NCI-H2196 (cell line): ENCODE data around the gene DIS3L.
"Not testable (repeated sequence)": the region's sequence is repeated elsewhere in the genome, so short reads cannot be mapped to it uniquely, and the experiment has no call there.

Experiments
- DNase-seq: peaks from one replicate; lab custom pipeline; 2025; ENCODE audit not compliant: unreplicated experiment; lab: John Stamatoyannopoulos, UW

The DIS3L gene

DNA sequence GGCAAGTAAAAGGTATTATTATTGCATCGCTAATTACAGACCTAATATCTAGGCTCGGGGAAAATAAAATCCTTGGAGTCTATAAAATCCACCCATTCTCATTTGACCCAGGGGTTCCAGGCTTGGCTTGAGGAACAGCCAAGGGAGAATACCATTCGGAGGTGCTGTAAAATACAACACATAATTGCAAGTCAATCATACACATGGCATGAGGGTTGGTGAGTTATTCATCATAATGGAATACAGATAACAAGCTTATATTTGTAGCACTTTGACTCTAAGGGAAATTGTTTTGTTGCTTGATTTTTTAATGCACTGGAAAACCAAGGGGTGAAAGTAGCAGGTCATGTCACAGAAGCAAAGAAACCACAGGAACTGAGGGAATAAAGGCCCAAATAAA is 16.8 kb upstream of the DIS3L start:
- no peak for DNase-seq

DNA sequence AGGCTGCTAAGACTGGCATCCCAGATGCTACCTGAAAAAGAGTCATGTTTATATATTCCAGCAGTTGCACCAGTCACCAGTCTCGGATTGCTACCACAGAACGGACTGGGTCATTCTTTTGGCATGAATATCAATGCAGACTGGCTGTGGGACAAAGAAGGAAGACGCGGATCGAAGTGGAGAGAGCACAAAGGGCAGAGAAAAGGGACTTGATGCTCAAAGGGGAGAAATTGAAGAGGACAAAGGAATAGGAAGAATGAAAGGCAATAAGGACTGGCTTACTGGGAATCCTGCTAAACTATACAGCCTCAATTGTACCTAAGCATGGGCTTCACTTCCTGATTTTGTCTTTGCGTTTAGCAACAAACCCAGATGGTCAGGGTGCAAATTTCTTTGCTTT is 15.3 kb upstream of the DIS3L start:
- no peak for DNase-seq

DNA sequence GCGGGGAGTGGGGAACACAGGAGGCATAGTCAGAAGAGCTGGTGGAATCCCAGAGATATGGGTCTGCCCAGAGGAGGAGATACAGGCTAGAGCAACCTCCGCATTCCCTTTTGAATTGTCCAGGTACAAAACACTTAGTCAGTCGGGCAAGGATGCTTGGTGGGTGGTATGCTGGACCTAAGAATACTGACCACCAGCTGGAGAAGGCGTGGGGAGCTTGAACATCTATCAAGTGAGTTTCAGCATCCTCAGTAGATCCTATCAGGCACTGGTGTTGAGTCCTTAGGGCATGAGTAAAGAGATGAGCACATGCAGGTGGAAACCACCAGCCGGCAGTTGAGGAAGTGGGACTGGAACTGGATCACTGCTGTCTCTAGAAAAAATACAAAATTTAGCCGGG is 14.7 kb upstream of the DIS3L start:
- DNase-seq = no peak

DNA sequence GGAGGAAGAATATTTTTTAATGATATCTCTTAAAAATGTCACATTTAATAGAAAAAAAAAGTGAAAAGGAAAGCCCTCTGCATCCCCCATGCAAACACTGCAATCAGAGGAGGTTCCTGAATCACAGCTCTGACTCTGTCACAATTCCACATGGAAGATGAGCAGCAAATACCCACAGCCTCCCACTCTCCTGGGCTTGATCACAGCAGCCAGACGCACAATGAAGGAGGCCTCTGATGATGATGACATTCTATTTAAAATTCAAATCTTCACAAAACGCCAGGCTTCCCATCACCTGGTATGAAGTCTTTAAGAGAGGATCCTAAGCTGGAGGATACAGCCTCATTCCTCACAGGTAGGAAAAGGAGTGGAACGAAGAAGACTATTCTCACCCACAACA is 9.1 kb upstream of the DIS3L start:
- no peak for DNase-seq

DNA sequence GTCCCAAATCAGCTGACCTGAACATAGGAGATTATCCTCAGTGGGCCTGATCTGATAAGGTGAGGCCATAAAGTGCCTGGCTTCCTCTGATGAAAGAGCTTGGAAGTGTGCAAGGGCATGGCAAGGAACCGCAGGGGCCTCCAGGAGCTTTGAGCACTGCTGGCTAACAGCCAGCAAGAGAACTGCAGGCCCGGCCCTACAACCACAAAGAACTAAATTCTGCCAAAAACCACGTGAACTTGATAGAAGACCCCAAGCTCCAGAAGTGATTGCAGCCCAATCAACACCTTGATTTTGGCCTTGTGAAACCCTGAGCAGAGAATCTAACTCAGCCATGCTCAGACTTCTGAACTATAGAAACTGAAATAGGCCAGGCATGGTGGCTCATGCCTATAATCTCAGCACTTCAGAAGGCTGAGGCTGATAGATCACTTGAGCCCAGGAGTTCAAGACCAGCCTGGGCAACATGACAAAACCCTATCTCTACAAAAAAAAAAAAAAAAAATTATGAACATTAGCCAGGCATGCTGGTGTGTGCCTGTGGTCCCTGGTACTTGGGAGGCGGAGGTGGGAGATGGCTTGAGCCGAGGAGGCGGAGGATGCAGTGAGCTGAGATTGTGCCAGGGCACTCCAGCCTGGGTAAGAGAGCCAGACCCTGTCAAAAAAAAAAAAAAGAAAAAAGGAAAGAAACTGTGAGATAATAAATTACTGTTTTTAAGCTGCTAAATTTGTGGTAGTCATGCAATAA is 7.7 kb upstream of the DIS3L start:
- DNase-seq = no peak

DNA sequence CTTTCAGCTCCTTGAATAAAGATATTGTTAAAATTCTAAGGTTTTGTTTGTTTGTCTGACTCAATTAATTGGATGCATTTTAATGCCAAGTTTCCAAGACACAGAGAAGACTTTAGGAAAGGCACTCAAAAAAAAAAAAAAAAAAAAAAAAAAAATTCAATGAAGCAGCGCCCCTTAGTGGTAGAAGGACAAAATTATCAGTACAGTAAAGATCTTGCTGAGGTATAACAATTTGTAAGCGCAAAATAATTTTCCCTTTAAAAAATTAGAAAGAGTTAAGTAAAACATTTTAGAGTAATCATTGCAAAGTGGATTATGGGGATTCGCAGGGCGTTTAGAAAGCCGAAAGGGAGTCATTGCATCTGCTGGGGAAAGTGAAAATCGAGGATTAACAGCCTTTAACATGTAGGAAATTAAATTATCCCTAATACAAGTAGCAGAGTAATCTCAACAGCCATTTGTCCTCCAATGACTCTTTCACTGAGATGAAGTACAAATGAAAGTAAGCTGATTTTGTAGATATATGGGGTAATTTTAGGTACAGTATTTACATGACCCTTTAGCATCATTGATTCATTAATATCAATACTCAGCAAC is 5.8 kb upstream of the DIS3L start:
- DNase-seq = peak; percentile 11

DNA sequence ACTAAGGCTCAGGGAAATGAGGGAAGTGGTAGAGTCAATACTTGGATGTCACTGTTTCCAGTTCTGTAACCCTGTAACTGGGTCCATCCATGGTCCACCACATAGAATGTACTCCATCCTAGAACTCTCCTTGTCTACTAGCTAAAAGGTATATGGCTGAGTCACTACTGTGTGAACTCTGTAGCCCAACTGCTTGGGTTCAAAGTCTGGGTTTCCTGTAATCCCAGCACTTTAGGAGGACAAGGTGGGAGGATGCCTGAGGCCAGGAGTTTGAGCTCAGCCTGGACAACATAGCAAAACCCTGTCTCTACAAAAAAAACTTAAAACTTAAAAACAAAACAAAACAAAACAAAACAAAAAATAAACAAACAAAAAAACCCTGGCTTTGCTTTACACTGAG is 5.3 kb upstream of the DIS3L start:
- no peak for DNase-seq

DNA sequence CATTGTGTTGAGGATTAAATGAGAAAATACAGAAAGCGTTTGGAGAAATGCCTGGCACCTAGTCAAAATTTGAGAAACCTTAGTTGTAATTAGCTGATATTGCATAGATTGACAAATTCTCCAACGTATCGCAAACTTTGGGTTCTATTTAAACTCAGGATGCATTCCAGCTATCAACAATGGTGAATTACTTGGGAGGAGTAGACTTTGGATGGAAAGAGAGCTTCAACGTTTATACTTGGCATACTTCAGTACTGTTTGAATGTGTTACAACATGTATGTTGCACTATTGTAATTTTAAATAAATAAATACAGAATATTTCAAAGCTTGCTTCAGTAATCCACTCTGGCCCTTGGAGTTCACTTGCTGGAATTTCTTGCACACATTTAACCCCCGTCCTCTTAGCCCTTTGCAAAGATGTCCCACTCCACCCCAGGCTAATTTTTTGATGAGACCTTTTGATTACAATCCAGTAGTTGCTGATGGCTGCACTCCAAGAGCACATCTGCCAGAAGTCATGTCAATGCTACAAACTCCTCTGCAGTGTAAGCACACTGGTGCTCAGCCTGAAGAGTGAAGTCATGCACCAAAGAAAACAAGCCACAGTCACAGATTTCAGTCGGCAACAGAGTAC is 4.7 kb upstream of the DIS3L start:
- DNase-seq = no peak

DNA sequence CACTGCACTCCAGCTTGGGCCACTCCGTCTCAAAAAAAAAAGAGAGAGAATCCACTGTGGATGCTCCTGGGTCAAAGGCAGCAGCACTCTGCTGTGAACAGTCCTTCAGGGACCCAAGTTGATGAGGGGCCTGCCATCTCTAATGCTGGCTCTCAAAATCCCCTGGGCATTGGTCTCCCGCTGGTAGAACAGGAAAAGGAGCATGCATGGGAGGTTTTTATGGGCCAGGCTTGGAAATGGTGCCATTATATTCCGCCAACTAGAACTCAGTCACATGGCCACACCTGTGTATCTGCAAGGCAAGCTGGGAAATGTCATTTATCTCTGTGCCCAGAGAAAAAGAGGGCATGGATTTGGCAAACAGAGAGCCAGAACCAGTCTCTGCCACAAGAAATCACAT is 3.4 kb upstream of the DIS3L start:
- no peak for DNase-seq

DNA sequence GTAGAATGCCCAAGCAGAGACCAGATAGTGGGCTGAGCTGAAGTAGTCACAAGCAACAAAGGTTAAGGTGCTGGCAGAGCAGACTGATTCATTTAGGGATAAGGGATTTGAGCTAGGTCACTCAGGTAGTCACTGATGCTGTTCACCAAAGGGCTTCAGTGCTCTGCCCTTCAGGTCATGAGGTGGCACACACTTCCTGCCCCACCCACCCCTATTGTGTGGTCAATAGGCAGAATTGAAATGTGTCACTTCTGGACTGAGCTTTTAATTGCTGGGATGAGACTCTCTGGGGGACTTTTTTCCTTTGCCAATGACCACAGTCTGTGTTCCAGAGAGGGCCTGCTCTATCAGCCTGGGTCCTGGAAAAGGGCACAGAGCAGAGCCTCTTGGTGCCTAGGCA is 2.9 kb upstream of the DIS3L start:
- no peak for DNase-seq

DNA sequence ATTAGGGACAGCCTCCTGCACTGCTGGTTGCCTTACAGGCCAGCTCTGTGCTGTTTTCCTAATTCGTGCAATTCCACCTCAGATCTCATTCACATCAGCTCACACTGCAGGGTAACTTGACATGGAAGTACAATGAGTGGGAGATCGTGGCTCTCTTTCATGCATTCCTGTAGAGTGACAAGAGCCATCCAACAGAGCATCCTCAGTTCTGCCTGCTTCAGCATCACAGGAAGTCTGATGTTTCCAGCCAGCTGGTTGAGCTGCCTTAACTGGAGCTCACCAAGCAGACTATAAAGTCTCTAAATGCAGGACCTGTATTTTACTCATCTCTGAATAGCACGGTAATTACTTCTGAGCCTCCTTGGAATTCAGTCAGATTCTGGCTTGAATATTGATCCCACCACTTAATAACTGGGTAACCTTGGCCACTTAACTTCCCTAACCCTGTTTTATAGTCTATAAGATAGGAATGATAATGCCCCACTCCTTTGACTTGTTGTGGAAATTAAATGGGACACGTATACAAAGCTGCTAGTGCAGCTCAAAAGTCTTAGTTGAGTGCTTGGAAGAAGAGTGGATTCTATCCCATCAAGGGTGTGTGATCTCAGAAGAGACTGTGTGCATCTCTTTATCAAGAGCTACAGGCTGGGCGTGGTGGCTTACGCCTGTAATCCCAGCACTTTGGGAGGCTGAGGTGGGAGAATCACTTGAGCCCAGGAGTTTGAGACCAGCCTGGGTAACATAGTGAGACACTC is 1.4 kb upstream of the DIS3L start:
- DNase-seq = no peak

DNA sequence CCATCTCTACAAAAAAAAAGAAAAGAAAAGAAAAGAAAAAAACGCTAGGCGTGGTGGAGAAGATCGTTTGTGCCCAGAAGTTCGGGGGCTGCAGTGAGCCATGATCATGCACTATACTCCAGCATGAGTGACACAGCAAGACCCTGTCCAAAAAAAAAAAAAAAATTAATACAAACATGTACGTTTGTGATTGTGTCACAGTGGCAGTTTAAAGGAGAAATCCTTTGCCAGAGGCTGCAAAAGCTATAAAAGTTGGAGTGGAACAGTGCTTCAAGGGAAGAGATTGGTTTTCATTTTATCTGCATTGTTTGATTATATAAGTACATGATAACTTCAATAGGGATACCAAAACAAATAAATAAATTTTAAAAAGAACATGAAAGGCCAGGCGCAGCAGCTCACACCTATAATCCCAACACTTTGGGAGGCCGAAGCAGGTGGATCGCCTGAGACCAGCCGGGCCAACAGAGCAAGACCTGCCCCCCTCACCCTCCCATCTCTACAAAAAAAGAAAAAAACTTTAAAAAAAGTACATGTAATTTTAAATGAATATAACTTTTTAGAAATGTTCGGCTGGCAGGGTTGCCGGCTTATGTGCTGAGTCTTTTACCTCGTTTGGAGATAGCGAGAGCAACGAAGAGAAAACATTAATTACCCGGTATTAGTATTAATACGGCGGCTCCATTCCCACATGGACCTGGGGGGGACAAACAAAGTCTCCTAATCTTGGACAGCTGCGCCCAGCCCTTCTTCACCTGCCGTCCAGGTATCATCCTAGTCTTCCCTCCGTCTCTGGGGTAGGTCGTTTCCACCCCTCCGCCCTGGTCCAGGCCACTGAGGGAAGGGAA is 573 bp upstream of the DIS3L start:
- DNase-seq = no peak

DNA sequence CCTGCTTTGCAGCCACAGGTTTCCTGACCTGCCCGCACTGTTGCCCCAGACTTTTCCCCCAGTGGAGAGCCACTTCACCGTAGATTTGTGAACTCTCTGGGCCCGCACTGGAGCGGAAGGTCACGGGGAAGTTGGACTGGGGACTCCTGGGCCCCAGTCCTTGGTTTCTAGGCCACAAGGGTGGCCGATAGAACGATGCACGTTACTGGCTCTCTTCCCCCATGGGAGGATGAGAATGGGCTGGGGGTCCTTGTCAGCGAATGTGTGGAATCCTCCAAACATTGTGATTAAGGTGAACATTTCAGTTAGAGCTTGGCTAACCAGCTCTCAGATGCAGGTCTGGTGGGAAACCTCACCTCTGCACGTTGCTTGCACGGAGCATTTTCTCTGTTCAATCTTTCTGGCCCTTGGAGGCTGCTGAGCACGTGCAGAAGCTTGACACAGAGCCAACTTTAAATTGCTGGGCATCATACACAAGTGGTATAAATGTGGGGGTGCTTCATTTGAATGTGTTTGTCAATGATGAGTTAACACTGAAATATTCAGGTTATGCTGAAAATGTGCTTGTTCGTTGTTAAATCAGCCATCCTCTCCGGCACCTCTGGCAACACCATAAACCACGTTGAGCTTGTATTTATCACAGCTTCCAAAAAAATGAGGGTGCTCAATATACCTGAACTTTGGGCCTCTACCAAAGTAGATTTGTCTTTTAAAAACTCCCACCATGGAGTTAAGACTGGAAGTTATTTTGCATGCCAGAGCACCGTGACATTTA is 976 bp downstream of the DIS3L start:
- DNase-seq = peak; percentile 6

DNA sequence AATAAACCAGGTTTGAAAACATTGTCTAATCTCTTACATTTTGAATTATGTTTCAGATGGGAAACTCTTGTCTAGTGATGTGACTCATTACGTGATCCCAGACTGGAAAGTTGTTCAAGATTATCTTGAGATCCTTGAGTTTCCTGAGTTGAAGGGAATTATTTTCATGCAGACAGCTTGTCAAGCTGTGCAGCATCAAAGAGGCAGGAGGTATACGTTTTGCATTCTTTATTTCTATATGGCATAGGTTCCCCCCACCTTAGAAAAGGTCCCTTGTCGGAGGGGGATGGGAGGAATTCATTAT is 1.5 kb downstream of the DIS3L start:
- no peak for DNase-seq

DNA sequence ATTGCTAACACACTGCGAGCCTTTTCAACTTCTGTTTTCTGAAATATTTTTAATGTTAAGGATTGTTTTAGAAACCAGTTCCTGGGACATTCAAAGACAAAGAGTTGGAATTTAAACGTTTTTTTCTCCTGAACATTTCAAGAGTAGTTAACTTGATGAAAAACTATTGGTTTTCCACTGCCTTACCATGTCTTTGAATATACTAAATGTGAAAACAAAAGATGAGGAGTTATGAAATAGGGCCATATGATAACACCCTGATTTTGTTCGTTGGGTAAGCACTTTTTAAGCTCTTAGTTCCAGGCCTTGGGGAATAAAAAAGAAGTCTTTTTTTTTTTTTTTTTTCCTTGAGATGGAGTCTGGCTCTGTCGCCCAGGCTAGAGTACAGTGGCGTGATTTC is 2.8 kb downstream of the DIS3L start:
- no peak for DNase-seq

DNA sequence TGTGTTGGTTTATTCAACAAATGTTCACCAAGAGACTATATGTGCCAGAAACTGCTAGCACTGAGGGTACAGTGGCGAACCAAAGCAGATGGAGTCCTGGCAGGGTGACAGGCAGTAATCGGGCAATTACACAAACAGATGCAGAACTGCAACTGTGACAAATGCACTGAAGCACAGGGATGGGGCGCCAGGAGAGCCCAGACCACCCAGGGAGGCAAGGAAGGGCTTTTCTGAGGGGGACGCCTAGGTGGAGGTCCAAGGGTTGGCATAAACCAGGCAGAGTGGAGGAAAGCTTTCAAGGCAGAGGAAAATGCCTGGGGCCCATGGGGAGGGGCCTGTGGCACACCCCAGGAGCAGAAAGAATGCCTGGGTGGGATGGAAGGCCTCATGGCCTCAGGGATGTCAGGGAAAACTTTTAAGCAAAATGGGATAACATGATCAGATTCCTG is 5.5 kb downstream of the DIS3L start:
- no peak for DNase-seq

DNA sequence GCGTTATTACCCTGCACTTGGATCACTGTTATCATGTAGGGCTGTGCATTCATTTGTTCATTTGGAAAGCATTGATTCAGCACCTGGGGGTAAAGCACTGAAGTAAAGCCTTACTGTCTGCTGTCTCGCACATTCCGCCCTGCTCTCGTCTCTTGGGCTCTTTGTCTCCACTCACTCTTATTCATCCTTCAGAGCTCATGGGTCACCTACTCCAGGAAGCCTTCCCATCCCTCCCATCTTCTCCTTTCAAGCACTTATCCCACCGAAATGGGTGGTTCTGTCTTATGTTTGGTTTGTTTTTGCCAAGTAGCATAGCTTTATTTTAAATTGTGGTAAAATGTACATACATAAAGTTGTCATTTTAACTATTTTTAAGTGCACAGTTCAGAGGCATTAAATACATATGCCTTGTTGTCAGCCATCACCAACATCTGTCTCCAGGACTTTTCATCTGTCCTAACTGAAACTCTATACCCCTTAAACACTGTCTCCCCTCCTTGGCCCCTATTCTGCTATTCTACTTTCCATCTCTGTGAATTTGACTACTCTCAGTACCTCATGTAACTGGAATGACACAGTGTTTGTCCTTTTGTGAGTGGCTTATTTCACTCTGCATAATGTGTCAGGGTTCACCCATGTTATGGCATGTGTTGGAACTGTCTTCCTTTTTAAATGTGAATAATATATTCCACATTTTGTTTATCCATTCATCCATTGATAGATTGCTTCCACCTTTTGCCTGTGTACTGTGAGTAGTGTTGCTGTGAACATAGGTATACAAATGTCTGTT is 9.3 kb downstream of the DIS3L start:
- no peak for DNase-seq

DNA sequence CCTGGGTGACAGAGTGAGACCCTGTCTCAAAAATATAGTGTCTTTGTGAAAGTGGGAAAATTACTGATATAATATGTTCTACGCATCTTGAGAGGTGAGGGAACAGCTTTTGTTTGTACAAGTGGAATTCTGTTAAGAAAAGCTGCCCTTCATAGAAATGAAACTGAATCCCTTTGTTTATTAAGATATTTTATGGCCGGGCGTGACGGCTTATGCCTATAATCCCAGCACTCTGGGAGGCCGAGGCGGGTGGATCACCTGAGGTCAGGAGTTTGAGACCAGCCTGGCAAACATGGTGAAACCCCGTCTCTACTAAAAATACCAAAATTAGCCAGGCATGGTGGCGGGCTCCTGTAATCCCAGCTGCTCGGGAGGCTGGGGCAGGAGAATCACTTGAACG is 11.1 kb downstream of the DIS3L start:
- DNase-seq = not testable (repeated sequence)

DNA sequence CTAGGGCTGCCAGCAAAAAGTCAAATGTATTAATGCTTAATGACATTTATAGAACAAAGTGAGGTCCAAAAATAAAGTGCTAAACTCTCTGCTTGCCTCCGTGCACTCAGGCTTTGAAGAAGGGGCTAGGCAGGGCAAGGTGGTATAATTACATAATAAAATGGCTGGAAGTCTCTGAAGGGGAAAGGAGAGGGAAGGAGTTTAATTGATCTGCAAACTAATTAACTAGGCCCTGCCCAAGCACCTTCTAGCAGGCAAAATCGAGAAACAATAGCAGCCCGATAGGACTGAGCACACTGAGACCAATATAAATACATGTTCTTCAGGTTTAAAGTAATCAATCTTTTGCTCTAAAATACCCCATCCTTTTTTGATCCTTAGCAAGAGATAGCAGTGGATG is 13.0 kb downstream of the DIS3L start:
- no peak for DNase-seq

DNA sequence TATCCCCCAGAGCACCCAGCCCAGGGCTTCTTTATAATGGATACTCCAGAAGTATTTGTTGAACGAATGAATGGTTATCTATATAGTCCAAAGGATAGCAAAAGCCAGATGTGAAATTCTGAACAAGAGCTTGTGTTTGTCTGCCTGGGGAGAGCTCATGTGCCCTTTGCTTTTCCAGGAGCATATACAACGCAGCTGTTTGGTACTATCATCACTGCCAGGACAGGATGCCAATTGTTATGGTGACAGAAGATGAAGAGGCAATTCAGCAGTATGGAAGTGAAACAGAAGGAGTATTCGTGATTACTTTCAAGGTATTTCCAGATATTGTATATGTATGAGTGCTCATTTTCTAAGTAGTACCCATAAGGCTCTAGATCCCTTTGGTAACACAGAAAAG is 15.2 kb downstream of the DIS3L start:
- no peak for DNase-seq
